ENCODE measurements around the gene GIGYF2. TPM values are rescaled to one million over a fixed set of nuclear protein-coding genes. Genes with fewer than 3 reads are reported as not detected.

The GIGYF2 gene
- total RNA-seq, 1 experiment from 2014 or later, result 60.6 TPM

DNA sequence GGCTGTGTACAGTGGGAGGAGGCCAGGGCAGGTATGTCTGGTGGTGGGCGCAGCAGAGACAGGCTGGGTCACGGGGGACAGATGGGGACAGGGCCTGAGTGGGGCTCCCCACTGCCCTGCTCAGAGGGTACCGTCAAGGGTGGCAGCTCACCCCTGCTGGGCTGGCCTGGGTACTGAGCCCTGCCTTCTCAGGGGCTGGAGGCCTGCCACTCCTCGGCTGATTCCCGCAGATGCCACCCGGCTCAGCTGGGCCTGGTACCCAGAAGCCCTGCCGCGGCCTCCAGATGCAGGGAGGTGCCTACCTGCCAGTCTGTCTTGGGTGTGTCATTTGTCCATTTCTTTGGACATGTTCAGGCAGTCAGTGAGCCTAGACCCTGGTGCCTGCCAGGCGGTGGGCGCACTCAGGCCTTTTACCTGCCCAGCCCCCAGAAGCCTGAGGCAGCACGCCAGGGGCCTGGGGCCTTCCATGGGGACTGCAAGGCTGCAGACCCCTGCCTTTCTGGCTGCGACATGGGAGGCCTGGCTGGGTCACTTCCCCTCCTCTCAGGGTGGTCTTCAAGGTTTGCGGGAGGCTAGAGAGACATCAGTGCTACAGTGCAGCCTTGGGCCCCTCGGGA is 176.3 kb downstream of the GIGYF2 start:
- Histone ChIP-seq H3K4me1 (ENCODE audit: control insufficient read depth in 1 of 2, insufficient read depth in 2 of 2, low read length in 2 of 2) (no peaks in the 10 kb centered on the region), H3K4me2 (ENCODE audit: low read length) (no peak overlapping the region), H3K36me3 (ENCODE audit: control insufficient read depth in 1 of 2, insufficient read depth in 2 of 2, low read length in 2 of 2) (0 out of 4 replicates have a peak, but pooled peaks cover 0 to 8% of the 10 kb centered on the region in 2 experiments), H2AFZ (ENCODE audit: low read depth, low read length, poor library complexity, severe bottlenecking) (no peak overlapping the region), H3K9me3 (ENCODE audit: control insufficient read depth in 1 of 2, insufficient read depth in 1 of 2, low read depth in 1 of 2, low read length in 2 of 2) (no peaks in the 10 kb centered on the region), H3K4me3 (replicated peaks in 1 of 2; ENCODE audit: low read depth in 1 of 2, low read length in 2 of 2) (no peak overlapping the region), H3K9ac (ENCODE audit: low read length) (no peak overlapping the region), H3K79me2 (ENCODE audit: insufficient read depth, low read length) (no peaks in the 10 kb centered on the region), H3K27me3 (ENCODE audit: insufficient read depth, low read length) (no peaks in the 10 kb centered on the region), H3K27ac (ENCODE audit: low read depth, low read length) (no peak overlapping the region), H4K20me1 (ENCODE audit: insufficient read depth) (no peaks in the 10 kb centered on the region), H3K9me2 (ENCODE audit: insufficient read depth) (no peaks in the 10 kb centered on the region)
- DNase-seq (ENCODE audit: low read depth, low spot score), result no peak
- ChIA-PET CTCF (no interaction called here), POLR2A (no interaction called here), RAD21 (ENCODE audit: low non-redundant PET in 1 of 2, low total read pairs in 2 of 2, uncharacterized antibody in 2 of 2, unreplicated experiment in 2 of 2) (no interaction called here)
- BruUV-seq (replicated peaks), result no TSS peak
- ATAC-seq, result no peak
- TF ChIP-seq ZBTB33 (IDR thresholded peaks at IDR 0.05; ENCODE audit: extremely low read depth, insufficient replicate concordance, low read length) (no peak), FOSL1 (IDR thresholded peaks at IDR 0.05; ENCODE audit: low read depth) (no peak), EGR1 (IDR thresholded peaks at IDR 0.05; ENCODE audit: low read depth) (no peak), JUND (IDR thresholded peaks at IDR 0.05) (no peak), CTCF (IDR thresholded peaks at IDR 0.05 in 2 of 3, conservative IDR thresholded peaks at IDR 0.05 in 1 of 3; ENCODE audit: borderline replicate concordance in 1 of 3, insufficient read depth in 1 of 3, low read depth in 2 of 3, low read length in 2 of 3) (no peak), SP1 (IDR thresholded peaks at IDR 0.05; ENCODE audit: low read depth) (no peak), CBX3 (IDR thresholded peaks at IDR 0.05; ENCODE audit: low read depth) (no peak), POLR2AphosphoS5 (IDR thresholded peaks at IDR 0.05; ENCODE audit: low read depth, low read length) (no peak), EZH2phosphoT487 (IDR thresholded peaks at IDR 0.05; ENCODE audit: borderline replicate concordance) (no peak), SRF (IDR thresholded peaks at IDR 0.05; ENCODE audit: low read depth) (no peak), MAX (IDR thresholded peaks at IDR 0.05) (no peak)
- TF ChIP-seq, protein P1, sequence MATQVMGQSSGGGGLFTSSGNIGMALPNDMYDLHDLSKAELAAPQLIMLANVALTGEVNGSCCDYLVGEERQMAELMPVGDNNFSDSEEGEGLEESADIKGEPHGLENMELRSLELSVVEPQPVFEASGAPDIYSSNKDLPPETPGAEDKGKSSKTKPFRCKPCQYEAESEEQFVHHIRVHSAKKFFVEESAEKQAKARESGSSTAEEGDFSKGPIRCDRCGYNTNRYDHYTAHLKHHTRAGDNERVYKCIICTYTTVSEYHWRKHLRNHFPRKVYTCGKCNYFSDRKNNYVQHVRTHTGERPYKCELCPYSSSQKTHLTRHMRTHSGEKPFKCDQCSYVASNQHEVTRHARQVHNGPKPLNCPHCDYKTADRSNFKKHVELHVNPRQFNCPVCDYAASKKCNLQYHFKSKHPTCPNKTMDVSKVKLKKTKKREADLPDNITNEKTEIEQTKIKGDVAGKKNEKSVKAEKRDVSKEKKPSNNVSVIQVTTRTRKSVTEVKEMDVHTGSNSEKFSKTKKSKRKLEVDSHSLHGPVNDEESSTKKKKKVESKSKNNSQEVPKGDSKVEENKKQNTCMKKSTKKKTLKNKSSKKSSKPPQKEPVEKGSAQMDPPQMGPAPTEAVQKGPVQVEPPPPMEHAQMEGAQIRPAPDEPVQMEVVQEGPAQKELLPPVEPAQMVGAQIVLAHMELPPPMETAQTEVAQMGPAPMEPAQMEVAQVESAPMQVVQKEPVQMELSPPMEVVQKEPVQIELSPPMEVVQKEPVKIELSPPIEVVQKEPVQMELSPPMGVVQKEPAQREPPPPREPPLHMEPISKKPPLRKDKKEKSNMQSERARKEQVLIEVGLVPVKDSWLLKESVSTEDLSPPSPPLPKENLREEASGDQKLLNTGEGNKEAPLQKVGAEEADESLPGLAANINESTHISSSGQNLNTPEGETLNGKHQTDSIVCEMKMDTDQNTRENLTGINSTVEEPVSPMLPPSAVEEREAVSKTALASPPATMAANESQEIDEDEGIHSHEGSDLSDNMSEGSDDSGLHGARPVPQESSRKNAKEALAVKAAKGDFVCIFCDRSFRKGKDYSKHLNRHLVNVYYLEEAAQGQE (IDR thresholded peaks at IDR 0.05; ENCODE audit: low read depth), result no peak
- intact Hi-C loops (cut with micrococcal nuclease), result no loop called here

Measured in HCT116 (cell line).